HK-2 (cell line): Measurements from ENCODE around the gene AGAP1.
A peak's percentile ranks its signal among the peaks of the same experiment; 100 is the strongest.

Source experiments
- DNase-seq: peaks from one replicate; pipeline ENCODE4 v3.0.0-alpha.2; 2018; ENCODE audit not compliant: unreplicated experiment

AGAP1 gene

DNA sequence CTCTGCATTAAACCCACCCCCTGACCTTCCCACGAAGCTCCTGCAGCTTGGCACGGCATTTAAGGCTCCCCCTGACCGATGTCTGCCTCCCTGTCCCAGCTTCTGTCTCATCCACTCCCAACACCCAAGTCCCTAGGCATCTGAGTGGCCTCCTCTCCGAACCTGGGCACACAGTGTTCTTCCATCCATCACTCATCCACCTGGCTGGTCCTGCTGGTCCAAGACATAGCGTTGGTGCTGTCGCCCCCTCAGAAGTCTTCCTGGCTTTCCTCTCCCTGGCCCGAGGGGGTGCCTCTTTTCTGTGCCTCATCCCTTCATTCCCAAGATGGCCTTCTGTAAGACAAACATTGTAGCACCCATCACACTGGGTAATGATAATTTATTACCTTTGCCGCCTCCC is 350.7 kb downstream of the AGAP1 start:
- DNase-seq = no peak

DNA sequence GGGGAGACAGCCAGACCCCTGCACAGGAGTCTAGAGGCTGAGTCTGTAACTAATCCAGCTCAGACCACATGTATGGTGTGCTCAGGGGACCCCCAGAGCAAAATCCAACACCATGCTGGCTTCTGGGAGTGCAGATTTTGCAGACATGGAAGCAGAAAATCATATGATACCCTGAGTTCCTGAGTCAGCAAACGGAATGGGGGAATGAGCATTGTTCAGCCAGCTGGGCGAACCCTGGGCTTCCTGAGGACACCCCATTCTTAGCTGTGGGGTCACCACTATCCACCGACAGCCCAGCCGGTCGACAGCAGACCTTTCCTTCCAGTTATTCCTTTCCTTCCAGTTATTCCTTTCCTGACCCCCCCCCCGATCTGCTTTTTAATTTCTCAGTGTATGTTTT is 351.4 kb downstream of the AGAP1 start:
- DNase-seq = no peak

DNA sequence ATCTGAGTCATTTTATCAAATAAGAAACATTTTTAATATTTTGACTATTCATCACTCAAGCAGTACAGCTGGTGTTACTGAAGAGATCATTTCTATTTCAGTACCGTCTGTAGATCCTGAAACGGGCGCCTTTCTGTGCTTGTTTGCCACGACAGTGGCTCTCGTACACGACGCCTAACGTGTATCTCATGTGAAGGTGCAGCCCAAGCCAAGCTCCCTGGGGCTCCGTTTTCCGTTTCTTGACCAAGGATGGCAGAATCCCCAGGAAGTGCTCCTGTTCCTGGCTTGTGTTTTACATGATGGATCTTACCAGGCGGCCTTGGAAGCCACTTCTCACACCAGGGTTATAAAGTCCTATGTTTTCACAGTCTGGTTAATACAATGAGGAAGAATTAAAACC is 353.7 kb downstream of the AGAP1 start:
- no peak for DNase-seq

DNA sequence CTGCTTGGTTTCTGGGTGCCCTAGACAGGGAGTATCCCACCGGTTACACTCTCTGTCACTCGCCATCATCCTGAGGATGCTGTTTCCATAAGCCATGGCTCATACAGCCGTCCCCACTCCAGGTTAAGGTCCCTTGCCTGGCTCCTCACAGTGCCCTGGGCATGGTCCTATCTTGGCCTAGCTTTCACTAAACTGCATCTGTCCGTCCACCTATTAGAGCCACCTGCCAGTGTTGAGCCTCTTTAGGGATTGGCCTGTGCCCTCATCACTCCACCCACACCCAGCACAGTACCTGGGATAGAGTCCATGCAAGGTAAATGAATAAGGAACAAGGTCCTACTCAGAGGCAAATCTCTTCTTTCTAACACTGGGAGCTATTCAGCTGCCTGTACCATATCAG is 354.2 kb downstream of the AGAP1 start:
- DNase-seq = no peak

DNA sequence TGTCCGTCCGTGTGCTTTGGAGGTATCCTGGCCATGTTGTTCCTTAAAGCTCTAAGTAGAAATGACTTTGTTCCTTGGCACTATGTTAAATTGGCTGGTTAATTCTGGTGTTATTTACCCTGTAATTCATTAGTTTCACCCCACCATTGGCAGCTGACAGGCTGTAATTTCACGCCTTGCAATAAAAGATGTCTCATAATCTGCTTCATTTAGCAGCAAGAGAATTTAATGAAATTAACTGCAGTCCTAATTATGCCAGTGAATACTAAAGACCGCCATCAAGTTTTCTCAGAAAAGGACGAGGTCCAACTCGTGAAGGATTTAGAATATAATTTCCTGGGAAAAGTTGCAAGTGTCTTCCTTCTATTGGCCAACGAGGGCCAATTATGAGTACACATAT is 355.1 kb downstream of the AGAP1 start:
- no peak for DNase-seq

DNA sequence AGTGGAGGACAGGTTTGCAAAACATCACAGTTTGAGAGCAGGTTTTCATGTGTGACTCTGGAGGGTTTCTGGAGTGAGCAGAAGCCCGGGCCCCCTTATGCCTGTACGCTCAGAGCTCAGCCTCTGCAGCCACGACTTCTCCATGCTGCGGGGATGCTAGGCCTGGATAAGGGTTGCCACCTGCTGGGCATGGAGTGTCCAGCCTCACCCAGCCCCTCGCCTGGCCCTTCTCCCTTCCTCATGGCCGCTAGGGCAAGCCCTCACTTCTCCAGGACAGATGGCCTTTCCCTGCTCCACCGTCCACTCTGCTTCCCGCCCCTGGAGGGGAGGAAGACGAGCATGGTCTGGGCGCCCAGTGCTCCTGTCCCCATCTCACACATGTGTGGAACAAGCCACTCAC is 355.6 kb downstream of the AGAP1 start:
- no peak for DNase-seq

DNA sequence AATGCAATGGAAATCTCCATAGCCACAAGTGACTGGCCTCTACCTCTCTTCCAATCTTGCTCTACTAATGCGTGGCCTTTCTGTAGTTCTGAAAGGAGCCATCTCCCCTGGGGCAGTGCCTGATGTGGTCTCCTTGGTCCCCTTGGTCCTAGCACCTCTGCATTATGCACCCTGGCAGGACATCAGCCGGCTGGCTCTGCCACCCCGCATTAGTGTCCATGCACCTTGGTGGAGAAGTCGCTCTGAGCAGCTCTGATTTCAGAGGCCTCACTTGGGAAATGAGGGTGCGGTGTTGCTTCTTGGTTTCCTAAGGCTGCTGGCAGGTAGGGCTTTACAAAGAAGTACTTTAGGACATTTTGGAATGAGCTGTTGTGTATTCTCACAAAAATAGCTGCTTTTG is 356.4 kb downstream of the AGAP1 start:
- DNase-seq = no peak

DNA sequence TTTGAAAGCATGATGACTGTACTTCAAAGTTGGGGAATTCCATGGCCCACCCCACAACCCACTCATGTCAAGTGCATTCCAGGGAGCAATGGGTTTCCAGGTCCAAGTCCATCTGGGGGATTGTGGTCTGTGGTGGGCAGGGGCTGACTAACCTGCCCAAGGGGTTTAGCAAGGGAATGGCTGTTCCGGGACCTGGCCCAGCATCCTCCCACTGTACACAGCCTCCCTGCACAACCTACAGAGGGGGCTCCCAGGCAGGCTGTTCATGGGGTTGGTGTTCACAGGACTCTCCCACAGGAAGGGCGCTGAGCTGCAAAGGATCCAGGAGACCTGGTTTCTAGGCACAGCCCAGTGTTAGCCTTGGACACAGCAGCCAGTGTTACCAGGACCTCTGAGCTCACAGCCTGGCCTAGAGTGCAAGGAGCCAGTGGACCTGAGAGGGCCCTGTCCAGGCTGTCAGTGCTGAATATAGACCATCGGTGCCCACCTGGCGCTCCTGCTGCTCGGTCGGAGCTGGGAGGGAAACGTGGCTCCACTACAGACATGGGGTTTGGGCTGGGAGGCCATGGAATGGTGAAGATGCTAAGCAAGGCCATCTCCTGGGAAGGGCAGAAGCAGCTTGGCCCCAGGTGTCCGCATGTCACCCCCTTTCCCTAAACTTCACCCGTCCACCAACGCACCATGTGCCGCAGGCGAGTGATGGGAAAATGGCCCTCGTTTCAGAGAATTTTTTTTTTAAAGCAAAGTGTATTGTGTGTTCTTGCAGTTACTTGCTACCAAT is 357.1 kb downstream of the AGAP1 start:
- peak; percentile 13 for DNase-seq

DNA sequence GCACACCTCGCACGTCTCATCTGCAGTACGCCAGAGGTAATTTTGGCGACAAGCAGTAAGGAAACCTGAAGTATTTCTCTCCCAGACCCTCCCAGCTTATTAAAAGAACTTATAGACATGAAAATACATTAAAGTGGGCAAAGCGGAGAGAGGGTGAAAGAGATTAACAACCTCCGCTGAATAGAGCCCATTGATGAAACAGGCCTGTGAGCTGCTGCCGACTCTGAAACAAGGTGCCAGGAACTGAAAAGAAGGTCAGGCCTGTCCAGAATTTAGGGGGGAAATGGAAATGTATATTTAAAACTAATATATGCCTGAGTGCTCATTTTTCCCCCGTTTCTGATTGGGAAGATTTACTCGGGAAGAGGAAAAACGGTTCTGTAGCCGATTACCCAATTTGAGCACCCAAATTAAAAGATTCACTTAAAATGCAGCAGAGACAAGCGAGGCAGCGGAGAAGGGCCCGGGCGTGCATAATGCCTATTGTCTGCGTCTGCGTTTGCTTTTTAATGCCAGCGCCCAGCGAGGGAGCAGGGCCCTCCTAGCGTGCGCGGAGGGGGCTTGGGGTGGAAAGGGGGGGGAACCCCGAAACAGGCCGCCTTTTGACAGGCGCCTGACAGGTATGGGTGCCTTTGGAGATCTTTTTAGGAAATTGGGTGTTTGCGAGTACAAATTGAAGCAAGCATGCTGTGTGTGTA is 358.1 kb downstream of the AGAP1 start:
- no peak for DNase-seq

DNA sequence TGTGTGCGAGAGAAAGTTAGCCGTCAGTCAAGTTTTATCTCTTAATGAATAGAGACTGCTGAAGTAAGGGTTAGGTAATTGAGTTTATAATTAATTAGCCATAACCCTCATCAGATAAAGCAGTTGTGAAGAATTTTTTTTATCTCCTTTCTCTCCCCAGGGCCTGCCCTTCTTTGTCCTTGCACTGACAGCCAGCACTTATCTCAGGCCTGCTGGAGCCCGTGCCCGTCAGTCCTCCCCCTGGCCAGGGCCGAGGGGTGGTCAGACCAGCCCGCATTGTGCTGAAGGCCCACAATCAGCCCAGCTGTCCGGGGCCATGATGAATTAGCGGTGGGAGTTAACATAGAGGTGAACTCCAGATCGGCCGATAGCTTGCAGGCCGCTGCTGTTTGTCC is 358.7 kb downstream of the AGAP1 start:
- no peak for DNase-seq

DNA sequence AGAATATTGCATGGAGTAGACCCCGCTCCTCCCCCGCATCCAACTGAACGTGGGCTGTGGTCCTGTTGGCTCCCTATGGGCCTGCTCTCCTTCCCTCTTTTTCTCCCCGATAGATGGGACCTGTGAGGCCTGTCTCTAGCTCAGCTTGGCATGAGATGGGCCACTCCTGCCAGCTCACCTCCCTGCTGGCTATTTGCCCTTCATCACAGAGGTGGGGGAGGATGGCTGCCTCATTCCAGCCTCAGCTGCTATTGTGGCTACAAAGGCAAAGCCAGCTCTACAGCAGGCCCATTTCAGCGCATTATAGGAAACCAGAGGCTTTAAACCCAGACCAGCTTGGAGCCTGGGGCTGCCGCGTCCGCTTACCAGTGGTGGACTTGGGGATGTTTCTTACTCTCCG is 360.4 kb downstream of the AGAP1 start:
- DNase-seq = no peak

DNA sequence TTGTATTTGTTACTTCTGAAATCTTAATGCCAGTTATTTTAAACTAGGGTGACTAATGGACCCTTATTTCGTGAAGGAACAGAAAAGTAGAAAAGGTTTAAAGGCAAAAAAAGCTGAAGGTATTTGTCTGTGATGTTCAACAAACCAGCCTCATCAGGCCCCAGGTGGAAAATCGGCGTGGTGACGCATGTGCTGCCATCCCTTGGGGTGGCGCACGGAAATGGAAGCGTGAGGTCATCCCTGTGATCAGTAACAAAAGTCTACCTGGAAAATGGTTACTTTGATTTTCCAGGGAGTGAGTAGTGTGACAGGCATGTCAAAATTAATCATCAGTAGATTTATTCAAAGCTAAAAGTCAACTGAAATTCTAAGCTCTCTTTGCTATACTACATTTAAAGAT is 361.2 kb downstream of the AGAP1 start:
- no peak for DNase-seq

DNA sequence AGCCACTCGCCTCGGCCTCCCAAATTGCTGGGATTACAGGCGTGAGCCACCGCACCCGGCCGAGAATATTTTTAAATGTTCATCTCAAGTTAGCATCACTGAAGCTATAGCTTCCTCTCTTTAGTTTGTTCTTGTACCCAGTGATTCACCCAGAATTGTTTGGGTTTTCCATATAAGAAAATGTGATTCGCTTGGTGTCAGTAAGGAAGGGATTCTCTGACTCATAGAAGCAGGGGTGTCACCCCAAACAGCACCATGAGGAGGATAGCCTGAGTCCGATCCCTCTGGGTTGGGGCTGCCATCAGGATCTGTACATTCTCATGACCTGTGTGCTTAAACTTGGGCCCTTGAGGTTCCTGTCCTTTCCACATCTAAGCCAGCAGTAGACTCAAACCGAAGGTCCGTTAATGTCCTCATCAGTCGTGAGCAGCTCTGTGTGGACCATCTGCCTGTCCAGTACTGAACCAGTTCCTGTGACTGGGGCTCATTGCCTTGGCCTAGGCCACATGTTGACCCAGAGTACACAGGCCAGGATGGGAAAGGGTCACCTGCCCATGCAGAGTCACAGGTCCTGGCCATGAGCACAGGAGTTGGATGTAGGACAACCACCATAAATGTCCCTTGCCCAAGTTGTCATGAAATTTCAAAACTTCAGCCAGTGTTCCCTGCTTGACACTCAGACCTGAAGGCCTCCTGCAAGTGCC is 362.5 kb downstream of the AGAP1 start:
- no peak for DNase-seq

DNA sequence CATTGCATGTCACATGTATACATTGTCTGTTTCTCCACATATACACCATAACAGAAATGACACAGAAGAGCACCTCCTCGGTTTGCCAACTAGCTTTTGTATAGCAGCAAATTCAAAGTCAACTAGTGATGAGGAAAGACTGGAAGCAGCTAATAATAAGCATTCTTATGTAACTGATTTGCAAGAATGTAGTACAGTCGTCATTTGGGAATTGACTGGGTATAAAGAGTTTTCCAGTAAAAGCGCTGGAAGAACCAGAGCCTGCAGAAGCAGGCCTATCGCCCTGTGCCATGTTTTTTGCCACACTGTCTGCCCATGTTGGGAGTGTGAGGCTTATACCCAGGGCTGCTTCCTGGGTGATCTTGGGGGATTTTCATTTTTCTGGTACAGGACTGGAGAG is 363.8 kb downstream of the AGAP1 start:
- DNase-seq = no peak

DNA sequence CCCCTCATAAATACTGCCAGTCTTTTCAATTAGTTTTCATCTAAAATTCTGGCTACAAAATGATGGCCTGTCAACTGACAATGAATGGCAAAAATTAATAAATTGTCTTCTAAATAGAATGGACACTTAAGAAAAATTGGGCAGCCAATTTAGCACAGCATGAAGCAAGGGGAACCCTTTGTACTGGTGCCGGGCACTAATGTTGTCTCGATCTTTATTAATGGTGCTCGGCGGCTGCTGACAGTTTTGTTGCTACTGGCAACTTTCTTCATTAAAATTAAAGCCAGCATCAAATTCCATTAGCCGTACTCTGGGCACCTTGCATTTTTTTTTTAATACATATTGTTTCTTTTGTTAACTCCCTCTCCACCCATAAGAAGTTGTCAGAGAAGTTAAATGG is 365.0 kb downstream of the AGAP1 start:
- no peak for DNase-seq

DNA sequence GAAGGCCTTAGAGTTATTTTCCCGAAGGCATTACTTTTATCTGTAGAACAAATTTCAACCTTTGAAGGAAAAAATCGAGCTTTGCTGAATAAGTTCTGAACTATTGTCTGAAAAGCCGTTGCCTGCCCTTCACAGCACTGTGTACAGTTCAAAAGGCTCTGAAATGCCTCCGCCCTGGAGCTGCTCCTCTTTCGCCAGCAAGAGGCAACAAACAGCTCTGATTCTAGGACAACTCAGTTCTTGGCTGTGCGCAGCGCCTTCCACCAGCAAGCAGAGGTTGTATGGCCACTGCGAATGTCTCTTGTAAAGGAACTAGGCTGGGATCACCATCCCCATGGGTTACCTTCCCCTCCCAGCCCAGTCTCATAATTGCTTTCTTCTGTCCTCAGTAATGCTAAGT is 365.8 kb downstream of the AGAP1 start:
- no peak for DNase-seq

DNA sequence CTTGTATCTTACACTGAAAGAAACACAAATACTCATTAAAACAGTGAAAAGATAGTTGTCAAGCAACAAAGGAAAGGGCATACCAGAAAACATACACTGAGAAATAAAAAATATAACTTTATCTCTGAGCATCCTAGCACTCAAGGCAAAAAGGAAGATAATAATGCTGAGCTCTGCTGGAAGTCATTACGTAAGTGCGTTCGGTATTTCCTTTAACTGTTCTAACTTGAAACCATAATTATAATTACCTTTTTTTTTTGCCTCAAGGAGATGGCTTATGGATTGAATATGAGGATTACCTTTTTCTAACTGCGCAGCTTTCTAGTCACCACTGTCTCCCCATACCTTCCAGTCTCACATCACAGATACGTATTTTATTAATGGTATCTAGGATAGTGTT is 366.3 kb downstream of the AGAP1 start:
- no peak for DNase-seq

DNA sequence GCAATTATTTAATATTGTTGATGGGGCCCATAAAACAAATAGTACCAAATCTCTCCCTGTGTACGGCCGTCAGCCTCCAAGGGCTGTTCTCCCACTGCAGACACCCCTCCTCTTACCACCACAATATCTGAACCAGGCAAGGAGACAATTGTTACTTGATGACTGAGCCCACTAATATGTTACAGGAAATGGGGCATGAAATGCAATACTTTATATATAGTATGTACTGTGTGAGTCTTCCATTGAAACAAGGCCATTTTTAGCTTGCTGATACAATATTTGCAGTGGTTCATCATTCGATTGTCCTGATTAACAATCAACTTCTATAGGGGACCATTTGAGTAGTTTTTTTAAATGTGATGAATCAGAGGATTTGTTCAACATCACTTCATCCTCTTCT is 367.0 kb downstream of the AGAP1 start:
- DNase-seq = no peak

DNA sequence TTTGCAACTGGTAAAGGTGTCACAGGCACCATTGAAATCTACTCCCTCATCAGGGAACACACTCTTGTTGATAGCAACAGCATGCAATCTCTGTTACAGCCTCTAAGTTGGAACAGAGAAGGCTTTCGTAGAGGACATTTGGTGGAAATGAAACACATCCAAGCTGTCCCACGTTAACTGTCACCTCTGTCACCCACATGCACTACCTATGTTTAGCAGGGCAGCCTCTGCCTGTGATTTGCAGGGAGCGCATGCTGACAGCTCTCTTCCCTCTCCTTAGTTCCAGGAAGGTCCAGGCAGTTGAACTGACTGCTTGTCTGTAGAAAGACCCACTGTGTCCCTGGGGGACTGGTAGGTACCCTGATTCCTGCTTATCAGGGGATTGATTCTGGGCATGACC is 367.5 kb downstream of the AGAP1 start:
- no peak for DNase-seq

DNA sequence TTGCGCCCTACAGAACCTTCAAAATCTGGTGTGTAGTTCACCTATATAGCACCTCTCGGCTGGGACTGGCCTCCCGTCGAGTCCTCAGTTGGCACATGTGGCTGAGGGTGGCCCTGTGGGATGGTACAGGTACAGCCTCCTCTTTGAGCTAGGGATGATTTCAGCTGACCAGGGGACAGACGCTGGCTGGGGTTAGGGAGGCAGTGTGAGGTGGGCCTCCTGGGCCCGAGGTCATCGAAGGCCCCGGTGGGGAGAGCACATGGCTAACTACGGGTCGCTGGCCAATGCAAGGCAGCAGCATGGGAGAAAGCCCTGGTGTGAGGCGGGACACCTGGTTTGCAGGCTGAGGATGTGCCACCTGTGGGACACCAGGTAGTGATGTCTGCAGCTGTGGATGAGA is 369.6 kb downstream of the AGAP1 start:
- DNase-seq = no peak

DNA sequence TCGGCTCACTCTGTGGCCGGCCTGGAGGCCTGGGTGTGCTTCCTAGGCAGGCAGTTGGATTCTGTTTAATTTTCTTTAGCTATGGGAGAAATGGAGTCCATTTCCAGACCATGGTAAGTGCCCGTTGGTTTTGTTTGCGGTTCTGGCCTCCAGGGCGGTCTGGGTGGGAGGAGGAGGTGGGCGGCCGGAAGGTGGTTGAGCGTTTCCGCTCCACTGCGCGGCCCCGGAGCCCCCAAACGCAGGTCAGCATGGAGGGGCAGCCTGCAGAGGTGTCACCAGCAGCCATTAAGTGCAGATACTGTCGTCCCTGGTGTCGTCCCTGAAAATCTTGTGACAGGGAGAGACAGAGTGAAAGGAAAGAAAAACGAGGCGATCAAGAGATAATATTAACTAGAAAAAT is 370.5 kb downstream of the AGAP1 start:
- DNase-seq = no peak

DNA sequence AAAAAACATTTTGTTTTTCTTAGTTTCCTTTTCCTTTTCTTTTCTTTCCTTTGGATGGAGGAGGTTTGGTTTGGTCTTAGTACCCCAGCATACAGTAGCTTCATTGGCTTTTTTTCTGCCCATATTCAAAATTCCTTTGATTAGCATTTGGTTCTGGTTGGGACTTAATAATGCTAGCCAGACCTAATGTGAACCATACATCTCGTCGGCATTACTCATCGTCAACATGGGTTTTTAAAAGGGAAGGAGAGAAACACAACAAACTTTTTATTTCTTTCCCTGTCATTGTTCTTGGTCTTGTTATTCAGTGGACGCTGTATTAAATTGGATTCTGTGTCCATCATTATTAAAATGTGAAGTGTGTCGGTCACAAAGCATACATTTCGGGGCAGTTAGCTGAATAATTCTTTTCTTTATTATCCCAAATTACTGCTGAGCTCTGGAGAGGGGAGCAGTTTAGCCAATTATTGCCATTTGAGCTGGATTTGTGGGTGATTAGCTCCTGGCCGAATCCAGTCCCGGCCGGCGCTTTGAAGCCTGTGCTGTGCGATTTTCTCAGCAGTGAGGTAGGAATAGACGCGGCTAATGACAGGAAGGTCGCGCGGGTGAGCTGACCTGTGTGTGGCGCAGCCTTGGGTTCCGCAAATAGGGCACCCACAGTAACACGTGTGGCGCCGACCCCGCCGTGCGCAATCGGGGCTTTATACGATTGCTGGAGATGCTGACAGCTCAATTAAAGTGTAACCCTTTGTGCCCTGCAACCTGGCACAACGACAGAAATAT is 371.1 kb downstream of the AGAP1 start:
- no peak for DNase-seq
